ENCODE data around the gene HLX. TPM values are rescaled to one million over a fixed set of nuclear protein-coding genes. Genes with fewer than 3 reads are reported as not detected.

Gene HLX
- total RNA-seq, 1 donor from 2014 or later, result 7.5 TPM

GRCh38 chr1:220895412-220895946 lies 16.2 kb downstream of the HLX start:
- DNase-seq (ENCODE audit: low spot score), result no peak

- DNase-seq (ENCODE audit: low spot score), result no peak
Observed at GRCh38 chr1:220896092-220896491, 16.8 kb downstream of the HLX start.

GRCh38 chr1:220900842-220901241 lies 21.6 kb downstream of the HLX start:
- DNase-seq (ENCODE audit: low spot score), result no peak

- no peak for DNase-seq (ENCODE audit: low spot score)
Observed at GRCh38 chr1:220901881-220902280, 22.6 kb downstream of the HLX start.

GRCh38 chr1:220902916-220903315 lies 23.7 kb downstream of the HLX start:
- DNase-seq (ENCODE audit: low spot score), result no peak

- no peak for DNase-seq (ENCODE audit: low spot score)
Observed at GRCh38 chr1:220904876-220905275, 25.6 kb downstream of the HLX start.

- DNase-seq (ENCODE audit: low spot score), result no peak
Observed at GRCh38 chr1:220905650-220906560, 26.7 kb downstream of the HLX start.

- no peak for DNase-seq (ENCODE audit: low spot score)
Observed at GRCh38 chr1:220906561-220907334, 27.5 kb downstream of the HLX start.

GRCh38 chr1:220908757-220909156 lies 29.5 kb downstream of the HLX start:
- DNase-seq (ENCODE audit: low spot score), result no peak

- no peak for DNase-seq (ENCODE audit: low spot score)
Observed at GRCh38 chr1:220910021-220910420, 30.8 kb downstream of the HLX start.

GRCh38 chr1:220914283-220915116 lies 35.3 kb downstream of the HLX start:
- DNase-seq (ENCODE audit: low spot score), result no peak

GRCh38 chr1:220915117-220915440 lies 35.8 kb downstream of the HLX start:
- no peak for DNase-seq (ENCODE audit: low spot score)

GRCh38 chr1:220915954-220916353 lies 36.7 kb downstream of the HLX start:
- DNase-seq (ENCODE audit: low spot score), result no peak

GRCh38 chr1:220917101-220917500 lies 37.9 kb downstream of the HLX start:
- DNase-seq (ENCODE audit: low spot score), result no peak

GRCh38 chr1:220917535-220918209 lies 38.4 kb downstream of the HLX start:
- DNase-seq (ENCODE audit: low spot score), result no peak

GRCh38 chr1:220918285-220918951 lies 39.2 kb downstream of the HLX start:
- no peak for DNase-seq (ENCODE audit: low spot score)

- no peak for DNase-seq (ENCODE audit: low spot score)
Observed at GRCh38 chr1:220920967-220921366, 41.7 kb downstream of the HLX start.

- DNase-seq (ENCODE audit: low spot score), result no peak
Observed at GRCh38 chr1:220921498-220921897, 42.3 kb downstream of the HLX start.

- DNase-seq (ENCODE audit: low spot score), result no peak
Observed at GRCh38 chr1:220921971-220922635, 42.9 kb downstream of the HLX start.

GRCh38 chr1:220922951-220923350 lies 43.7 kb downstream of the HLX start:
- DNase-seq (ENCODE audit: low spot score), result no peak

Measured in ureter (tissue), 1 donor.